ENCODE measurements around the gene WNT8B.
A peak's percentile ranks its signal among the peaks of the same experiment; 100 is the strongest.

The WNT8B gene

GRCh38 chr10:100519311-100520051, 56.7 kb downstream of the WNT8B start, which contains the start of gene SEC31B:
TSS of gene SEC31B (minus strand) at chr10:100519861. CDS start at chr10:100516952, 2,909 bp downstream.
- no peak for DNase-seq (ENCODE audit: low spot score)

- DNase-seq (ENCODE audit: low spot score), result no peak
Observed at GRCh38 chr10:100520811-100521210, 58.0 kb downstream of the WNT8B start.

- no peak for DNase-seq (ENCODE audit: low spot score)
Observed at GRCh38 chr10:100522107-100522801, 59.4 kb downstream of the WNT8B start.

- no peak for DNase-seq (ENCODE audit: low spot score)
Observed at GRCh38 chr10:100522945-100523344, 60.1 kb downstream of the WNT8B start.

GRCh38 chr10:100524206-100524605, 61.4 kb downstream of the WNT8B start:
- no peak for DNase-seq (ENCODE audit: low spot score)

- no peak for DNase-seq (ENCODE audit: low spot score)
Observed at GRCh38 chr10:100524638-100525037, 61.8 kb downstream of the WNT8B start.

- no peak for DNase-seq (ENCODE audit: low spot score)
Observed at GRCh38 chr10:100528123-100528886, 65.5 kb downstream of the WNT8B start.

- peak; percentile 22 for DNase-seq (ENCODE audit: low spot score)
Observed at GRCh38 chr10:100528921-100529474, 66.2 kb downstream of the WNT8B start.

- DNase-seq (ENCODE audit: low spot score), result peak; percentile 85
Observed at GRCh38 chr10:100529475-100530298, 66.9 kb downstream of the WNT8B start, which contains the start of gene NDUFB8. TSS of gene NDUFB8 (minus strand) at chr10:100529871. CDS start at chr10:100529851, 20 bp downstream.

- DNase-seq (ENCODE audit: low spot score), result no peak
Observed at GRCh38 chr10:100531761-100532160, 69.0 kb downstream of the WNT8B start.
